ENCODE data around the gene CADM2.

DNA sequence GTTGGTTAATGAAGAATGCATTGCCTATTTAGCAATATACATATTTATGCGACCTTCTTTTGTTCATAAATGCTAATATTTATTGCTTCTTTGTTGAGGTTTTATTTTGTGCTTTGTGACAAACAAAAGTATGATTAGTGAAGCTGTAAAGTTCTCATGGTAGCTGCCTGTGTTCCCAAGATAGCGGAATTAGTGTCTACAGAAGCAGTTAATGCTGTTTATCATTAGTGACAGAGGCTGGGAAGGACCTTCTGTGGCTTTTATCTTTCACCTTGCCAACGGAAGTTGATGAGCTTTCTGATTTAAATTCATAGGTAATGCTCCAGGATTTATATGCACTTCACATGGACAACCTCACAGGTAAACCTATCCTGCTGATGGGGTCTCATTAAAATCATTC lies 418.3 kb downstream of the CADM2 start:
- TF ChIP-seq, protein P1, sequence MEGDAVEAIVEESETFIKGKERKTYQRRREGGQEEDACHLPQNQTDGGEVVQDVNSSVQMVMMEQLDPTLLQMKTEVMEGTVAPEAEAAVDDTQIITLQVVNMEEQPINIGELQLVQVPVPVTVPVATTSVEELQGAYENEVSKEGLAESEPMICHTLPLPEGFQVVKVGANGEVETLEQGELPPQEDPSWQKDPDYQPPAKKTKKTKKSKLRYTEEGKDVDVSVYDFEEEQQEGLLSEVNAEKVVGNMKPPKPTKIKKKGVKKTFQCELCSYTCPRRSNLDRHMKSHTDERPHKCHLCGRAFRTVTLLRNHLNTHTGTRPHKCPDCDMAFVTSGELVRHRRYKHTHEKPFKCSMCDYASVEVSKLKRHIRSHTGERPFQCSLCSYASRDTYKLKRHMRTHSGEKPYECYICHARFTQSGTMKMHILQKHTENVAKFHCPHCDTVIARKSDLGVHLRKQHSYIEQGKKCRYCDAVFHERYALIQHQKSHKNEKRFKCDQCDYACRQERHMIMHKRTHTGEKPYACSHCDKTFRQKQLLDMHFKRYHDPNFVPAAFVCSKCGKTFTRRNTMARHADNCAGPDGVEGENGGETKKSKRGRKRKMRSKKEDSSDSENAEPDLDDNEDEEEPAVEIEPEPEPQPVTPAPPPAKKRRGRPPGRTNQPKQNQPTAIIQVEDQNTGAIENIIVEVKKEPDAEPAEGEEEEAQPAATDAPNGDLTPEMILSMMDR (conservative IDR thresholded peaks at IDR 0.05): no peak
- TF ChIP-seq ZFX (IDR thresholded peaks at IDR 0.05): no peak
